Right atrium auricular region (tissue), 2 donors: ENCODE measurements around the gene RNU5B-1. TPM values are rescaled to one million over a fixed set of nuclear protein-coding genes. Genes with fewer than 3 reads are reported as not detected.

ENCODE experiments used
- total RNA-seq, 2 donors: library from RNA; depleted of rRNA; stranded (reverse); fragments of >200 nt; gene quantifications; one replicate each; pipeline ENCODE4 v1.1.0, GENCODE V29; 2016

Gene RNU5B-1
- total RNA-seq, 2 donors from 2014 or later, result not detected

Other genes starting within 250 kb of the RNU5B-1 start
- 100 to 1,000 TPM in 1 of 2 donors, 10 to 100 TPM in 1; 83.3 to 183 TPM for gene RASL12, start 236.7 kb upstream of the RNU5B-1 start, total RNA-seq
- 1 to 10 TPM; 2.6 to 4.4 TPM for gene KBTBD13, start 227.9 kb upstream of the RNU5B-1 start, total RNA-seq
- gene UBAP1L, start 189.5 kb upstream of the RNU5B-1 start, total RNA-seq, result 1 to 10 TPM in 1 of 2 donors, under 1 TPM in 1; 0.48 to 1.1 TPM
- 10 to 100 TPM in 1 of 2 donors, 1 to 10 TPM in 1; 8.9 to 13.3 TPM for gene PDCD7, start 170.9 kb upstream of the RNU5B-1 start, total RNA-seq
- gene CLPX, start 119.3 kb upstream of the RNU5B-1 start, total RNA-seq, result 10 to 100 TPM; 28.8 to 39.5 TPM
- gene CILP, start 93.2 kb upstream of the RNU5B-1 start, total RNA-seq, result 10 to 100 TPM in 1 of 2 donors, 1 to 10 TPM in 1; 2.2 to 32.0 TPM
- gene PARP16, start 17.8 kb upstream of the RNU5B-1 start, total RNA-seq, result 1 to 10 TPM; 5.2 to 5.8 TPM
- gene RNU5A-1, start 8.6 kb upstream of the RNU5B-1 start, total RNA-seq, result not detected
- not detected for gene IGDCC3, start 73.3 kb downstream of the RNU5B-1 start, total RNA-seq
- 1 to 10 TPM in 1 of 2 donors, under 1 TPM in 1; 0.86 to 2.3 TPM for gene IGDCC4, start 118.3 kb downstream of the RNU5B-1 start, total RNA-seq
- 10 to 100 TPM; 22.2 to 28.8 TPM for gene DPP8, start 213.0 kb downstream of the RNU5B-1 start, total RNA-seq
- gene HACD3, start 225.8 kb downstream of the RNU5B-1 start, total RNA-seq, result 10 to 100 TPM; 15.3 to 20.5 TPM